ENCODE data around the gene ORM1.
"Not testable (repeated sequence)": the region's sequence is repeated elsewhere in the genome, so short reads cannot be mapped to it uniquely, and the experiment has no call there.

The ORM1 gene

DNA sequence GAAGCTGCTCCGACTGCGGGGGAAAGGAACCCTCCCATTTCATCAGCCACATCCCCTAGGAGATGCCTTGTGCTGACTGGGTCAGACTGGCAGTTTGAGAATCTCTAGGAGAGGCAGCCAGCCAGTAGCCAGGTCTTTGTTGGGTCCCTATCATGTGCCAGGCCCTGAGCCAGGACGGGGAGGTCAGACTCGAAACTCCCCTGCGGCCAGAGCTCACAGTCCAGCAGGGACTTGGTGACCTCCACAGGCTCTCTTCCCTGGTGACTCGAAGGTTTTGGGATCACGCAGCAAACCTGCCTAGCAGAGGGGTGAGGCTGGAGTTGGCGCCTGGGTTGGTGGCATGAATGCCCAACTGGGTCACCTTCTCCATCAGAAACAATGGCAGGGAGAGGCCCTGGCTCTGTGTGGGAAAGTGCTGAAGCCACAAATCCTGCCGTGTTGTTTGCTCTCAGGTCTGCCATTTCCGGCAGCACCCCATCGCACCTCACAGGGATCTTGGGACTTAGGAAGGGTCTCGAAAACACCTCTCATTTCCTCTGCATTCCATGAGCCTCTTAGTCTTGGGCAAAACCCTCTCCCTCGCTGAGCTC lies 14.4 kb upstream of the ORM1 start:
- DNase-seq (ENCODE audit: low spot score): no peak

- DNase-seq (ENCODE audit: low spot score): no peak
These were observed 13.8 kb upstream of the ORM1 start for GRCh38 chr9:114309096-114309495.

- no peak for DNase-seq (ENCODE audit: low spot score)
These were observed 12.1 kb upstream of the ORM1 start for GRCh38 chr9:114310471-114311450.

GRCh38 chr9:114311571-114312512 lies 11.1 kb upstream of the ORM1 start:
- DNase-seq (ENCODE audit: low spot score): no peak

GRCh38 chr9:114312513-114312875 lies 10.4 kb upstream of the ORM1 start:
- DNase-seq (ENCODE audit: low spot score): no peak

DNA sequence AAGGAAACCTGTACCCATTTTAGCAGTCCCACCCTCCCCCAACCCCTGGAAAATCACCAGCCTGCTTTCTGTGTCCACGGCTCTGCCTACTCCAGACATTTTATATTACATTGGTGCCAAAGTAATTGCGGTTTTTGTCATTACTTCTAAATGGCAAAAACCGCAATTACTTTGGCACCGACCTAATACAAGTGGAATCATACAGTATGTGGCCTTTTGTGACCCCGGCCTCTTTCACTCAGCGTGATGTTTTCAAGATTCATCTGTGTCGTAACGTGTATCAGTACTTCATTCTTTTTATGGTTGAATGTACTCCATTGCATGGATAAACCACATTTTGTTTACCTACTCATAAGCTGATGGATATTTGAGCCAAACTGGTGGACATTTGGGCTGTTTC lies 9.7 kb upstream of the ORM1 start:
- DNase-seq (ENCODE audit: low spot score): no peak

- DNase-seq (ENCODE audit: low spot score): no peak
These were observed 8.5 kb upstream of the ORM1 start for GRCh38 chr9:114314256-114314867.

DNA sequence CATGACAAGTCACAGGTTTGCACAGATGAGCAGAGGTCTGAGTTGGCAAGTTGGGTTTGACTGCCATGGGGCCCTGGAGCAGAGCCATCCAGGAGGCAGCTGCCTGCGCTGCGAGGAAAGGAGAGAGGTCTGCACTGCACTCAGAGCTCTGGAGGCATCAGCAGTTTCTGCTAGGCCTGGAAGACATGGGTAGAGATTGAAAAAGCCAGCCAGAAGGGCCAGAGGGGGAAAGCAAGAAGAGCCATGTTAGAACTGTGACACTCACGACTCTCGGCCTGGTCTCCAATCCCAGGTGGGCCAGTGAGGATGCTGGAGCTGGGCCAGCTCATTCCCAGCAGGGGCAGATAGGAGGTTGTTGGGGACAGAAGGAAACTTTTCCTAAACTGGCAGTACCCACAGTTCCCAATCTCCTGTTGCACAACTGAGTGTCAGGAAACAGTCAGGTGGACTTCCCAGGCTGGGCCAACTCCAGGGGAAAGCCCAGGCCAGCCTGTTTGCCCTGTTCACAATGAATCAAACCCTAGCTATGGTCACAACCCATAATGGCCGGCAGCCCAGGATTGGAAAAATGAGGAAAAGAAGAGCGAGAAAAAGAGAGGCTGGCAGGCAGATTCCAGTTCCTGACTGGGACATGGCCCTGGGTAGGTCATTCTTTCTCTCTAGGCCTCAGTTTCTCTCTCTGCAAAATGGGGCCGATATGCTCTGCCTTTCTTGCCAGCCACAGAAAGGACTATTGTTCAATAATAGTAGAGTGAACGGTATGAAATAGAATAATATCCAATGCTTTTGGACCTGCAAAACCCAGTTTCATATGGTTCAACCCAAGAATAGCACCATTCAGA lies 7.8 kb upstream of the ORM1 start:
- DNase-seq (ENCODE audit: low spot score): no peak

DNA sequence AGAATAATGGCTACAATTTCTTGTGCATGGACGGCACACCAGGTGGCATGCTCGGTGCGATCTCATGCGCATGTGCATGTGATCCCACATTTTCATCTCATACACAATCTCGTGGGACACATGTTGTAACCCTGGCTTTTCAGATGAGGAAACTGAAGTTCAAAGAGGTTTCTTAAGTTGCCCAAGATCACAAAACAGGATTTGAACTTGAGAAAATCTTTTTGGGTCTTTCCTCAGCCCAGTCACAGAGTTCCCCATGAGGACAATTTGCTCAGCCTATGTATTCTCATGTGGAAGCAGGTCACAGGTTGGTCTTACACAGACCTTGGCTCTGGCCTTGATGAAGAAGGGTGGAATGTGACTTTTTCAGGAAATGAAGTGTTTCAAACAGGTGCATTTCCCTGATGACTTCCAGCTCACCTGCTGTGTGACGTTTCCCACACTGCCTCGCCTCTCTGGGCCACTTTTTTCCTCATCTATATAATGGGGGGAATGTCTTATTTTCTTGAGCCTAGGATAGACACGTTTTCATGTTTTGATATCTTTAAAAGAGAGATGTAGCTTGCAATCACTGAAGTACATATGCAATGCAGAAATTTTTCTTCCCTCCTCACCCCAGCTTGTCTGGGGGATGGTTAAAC lies 7.1 kb upstream of the ORM1 start:
- DNase-seq (ENCODE audit: low spot score): no peak

GRCh38 chr9:114316605-114317230 lies 6.2 kb upstream of the ORM1 start:
- DNase-seq (ENCODE audit: low spot score): no peak

DNA sequence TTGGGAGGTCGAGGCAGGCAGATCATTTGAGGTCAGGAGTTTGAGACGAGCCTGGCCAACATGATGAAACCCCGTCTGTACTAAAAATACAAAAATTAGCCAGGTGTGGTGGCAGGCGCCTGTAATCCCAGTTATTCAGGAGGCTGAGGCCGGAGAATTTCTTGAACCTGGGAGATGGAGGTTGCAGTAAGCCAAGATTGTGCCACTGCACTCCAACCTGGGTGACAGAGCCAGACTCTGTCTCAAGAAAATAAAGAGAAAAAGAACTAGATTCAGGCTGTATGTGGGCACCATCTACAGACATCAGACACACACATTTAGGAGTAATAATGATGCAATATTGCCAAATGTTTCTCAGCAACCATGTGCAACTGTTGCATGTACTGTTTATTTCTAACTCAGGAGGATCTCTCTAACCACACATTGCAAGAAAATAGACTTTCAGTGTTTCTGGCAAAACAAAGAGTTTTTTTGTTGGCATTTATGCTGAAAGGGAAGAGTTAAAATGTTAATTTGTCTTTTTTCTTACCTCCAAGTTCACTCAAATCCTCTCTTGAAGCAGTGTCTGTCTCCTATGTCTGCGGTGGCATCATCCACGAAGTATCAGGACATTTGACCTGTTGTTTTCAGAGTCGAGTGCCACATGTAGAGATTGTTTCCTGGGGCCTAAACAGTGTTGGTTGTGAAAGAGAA lies 5.1 kb upstream of the ORM1 start:
- peak; percentile 65 for DNase-seq (ENCODE audit: low spot score)

DNA sequence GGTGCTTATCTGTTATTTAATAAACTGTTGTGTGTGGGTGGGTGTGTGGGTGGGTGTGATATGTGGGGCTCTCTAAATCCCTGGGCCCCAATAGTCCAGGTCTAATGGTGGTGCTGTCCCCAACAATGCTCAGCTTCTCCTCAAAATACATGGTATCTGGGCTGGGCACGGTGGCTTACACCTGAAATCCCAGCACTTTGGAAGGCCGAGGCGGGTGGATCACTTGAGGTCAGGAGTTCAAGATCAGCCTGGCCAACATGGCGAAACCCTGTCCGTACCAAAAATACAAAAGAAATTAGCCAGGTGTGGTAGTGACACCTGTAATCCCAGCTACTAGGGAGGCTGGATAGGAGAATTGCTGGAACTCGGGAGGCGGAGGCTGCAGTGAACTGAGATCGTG lies 4.5 kb upstream of the ORM1 start:
- no peak for DNase-seq (ENCODE audit: low spot score)

DNA sequence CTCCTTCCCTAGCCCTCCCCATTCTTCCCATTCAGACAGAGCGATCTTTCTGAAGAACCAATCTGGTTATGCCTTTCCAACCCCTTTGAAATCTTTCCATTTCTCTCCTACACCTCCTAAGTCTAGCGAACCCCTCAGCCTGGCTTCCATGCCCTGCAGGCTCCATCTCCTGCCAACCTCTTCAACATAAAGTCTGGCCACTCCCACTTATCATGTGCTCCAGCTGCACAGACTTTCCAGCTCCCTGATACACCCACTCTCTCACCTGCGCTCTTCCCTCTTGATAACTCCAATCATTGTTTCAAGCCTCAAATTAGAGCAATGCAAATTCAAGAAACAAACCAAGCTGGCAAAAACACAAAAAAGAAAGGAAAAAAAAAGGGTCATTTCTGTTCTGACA lies 3.8 kb upstream of the ORM1 start:
- DNase-seq (ENCODE audit: low spot score): no peak

- not testable (repeated sequence) for DNase-seq (ENCODE audit: low spot score)
These were observed 2.2 kb upstream of the ORM1 start for GRCh38 chr9:114320710-114321109.

DNA sequence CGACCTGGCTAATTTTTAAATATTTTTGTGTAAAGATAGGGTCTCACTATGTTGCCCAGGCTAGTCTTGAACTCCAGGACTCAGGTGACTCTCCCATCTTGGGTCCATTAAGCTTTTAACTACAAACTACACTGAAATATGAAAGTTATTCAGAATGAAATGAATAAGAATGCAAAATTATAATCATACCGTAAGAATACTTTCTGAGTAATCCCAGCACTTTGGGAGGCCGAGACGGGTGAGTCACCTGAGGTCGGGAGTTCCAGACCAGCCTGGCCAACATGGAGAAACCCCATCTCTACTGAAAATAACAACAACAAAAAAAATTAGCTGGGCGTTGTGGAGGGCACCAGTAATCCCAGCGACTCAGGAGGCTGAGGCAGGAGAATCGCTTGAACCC lies 1.1 kb upstream of the ORM1 start:
- DNase-seq (ENCODE audit: low spot score): no peak

GRCh38 chr9:114322160-114322818 lies 609 bp upstream of the ORM1 start:
- DNase-seq (ENCODE audit: low spot score): not testable (repeated sequence)

DNA sequence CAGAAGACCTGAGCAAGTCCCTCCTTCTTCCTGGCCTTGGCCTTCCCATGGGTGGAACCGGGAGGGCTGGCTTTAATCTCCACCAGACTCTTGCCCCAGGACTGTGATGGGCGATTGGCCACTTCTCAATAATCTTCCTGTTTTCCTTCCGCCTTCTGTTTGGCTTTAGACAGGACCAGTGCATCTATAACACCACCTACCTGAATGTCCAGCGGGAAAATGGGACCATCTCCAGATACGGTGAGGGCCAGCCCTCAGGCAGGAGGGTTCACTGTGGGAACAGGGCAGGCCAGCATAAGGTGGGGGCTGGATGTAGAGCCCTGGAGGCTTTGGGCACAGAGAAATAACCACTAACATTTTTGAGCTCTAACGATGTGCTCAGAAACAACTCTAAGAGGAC lies 951 bp downstream of the ORM1 start:
- not testable (repeated sequence) for DNase-seq (ENCODE audit: low spot score)

- no peak for DNase-seq (ENCODE audit: low spot score)
These were observed 1.6 kb downstream of the ORM1 start for GRCh38 chr9:114324492-114324891.

DNA sequence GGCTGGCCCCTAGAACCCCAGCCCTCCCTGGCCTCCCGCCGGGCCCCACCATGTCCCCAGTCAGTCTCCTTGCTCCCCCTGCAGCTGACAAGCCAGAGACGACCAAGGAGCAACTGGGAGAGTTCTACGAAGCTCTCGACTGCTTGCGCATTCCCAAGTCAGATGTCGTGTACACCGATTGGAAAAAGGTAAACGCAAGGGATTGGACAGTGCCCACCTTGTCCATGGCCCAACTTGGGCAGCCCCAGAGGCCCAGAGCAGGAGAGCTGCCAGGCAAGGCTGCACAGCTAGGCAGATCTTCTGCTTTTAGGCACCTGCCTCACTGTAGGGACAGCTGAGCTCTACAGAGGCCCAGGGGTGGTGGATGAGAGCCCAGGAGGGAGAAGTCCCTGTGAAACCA lies 2.1 kb downstream of the ORM1 start:
- not testable (repeated sequence) for DNase-seq (ENCODE audit: low spot score)

Measured in NAMALWA (cell line).